Liver (tissue), 3 donors: ENCODE data around the gene CRISPLD2.

ENCODE experiments used
- ATF3 ChIP-seq: IDR thresholded peaks from 2 replicates; pipeline ENCODE4 v1.6.1; 2016; ENCODE audit warnings: antibody characterized with exemption
- CTCF ChIP-seq: fragments of 150-350 bp; IDR thresholded peaks from 2 replicates; pipeline ENCODE4 v1.5.1; 2017; ENCODE audit warnings: improper control_type of control experiment, low read depth, low read length; ENCODE audit not compliant: missing input control
- EGR1 ChIP-seq, 2 donors: IDR thresholded peaks; 2 replicates each; pipeline ENCODE4 v1.6.1; 2016 to 2018; ENCODE audit warnings: antibody characterized with exemption in 2 of 2, low read depth in 2 of 2
- FOXA1 ChIP-seq: IDR thresholded peaks from 2 replicates; pipeline ENCODE4 v1.6.1; 2016; ENCODE audit warnings: antibody characterized with exemption
- FOXA2 ChIP-seq: IDR thresholded peaks from 2 replicates; pipeline ENCODE4 v1.6.1; 2016; ENCODE audit warnings: antibody characterized with exemption
- JUND ChIP-seq, 2 donors: IDR thresholded peaks; 2 replicates each; pipeline ENCODE4 v1.6.1; 2016; ENCODE audit warnings: antibody characterized with exemption in 2 of 2
- NR2F2 ChIP-seq: IDR thresholded peaks from 2 replicates; pipeline ENCODE4 v1.6.1; 2016; ENCODE audit warnings: antibody characterized with exemption
- SP1 ChIP-seq: IDR thresholded peaks from 2 replicates; pipeline ENCODE4 v1.6.1; 2018; ENCODE audit warnings: antibody characterized with exemption, mild to moderate bottlenecking
- TAF1 ChIP-seq: conservative IDR thresholded peaks from 2 replicates; pipeline ENCODE4 v1.6.1; 2016; ENCODE audit warnings: antibody characterized with exemption, mild to moderate bottlenecking
- YY1 ChIP-seq: IDR thresholded peaks from 2 replicates; pipeline ENCODE4 v1.6.1; 2016; ENCODE audit warnings: antibody characterized with exemption, mild to moderate bottlenecking
- TF ChIP-seq, protein P1 (sequence below): IDR thresholded peaks from 2 replicates; pipeline ENCODE4 v1.6.1; 2016; ENCODE audit warnings: antibody characterized with exemption
- TF ChIP-seq, protein P2 (sequence below): IDR thresholded peaks from 2 replicates; pipeline ENCODE4 v1.6.1; 2016; ENCODE audit warnings: antibody characterized with exemption, mild to moderate bottlenecking
- donor health status: healthy.
- donor health status: healthy.

GRCh38 chr16:84863481-84863814 is 43.7 kb downstream of the CRISPLD2 start:
- TF ChIP-seq TAF1 (no peak), CTCF (no peak), FOXA2 (no peak), NR2F2 (no peak), YY1 (no peak), ATF3 (no peak), EGR1 (IDR thresholded peaks at IDR 0.05; ENCODE audit: low read depth in 2 of 2) (no peak), JUND (IDR thresholded peaks at IDR 0.05) (no peak), FOXA1 (no peak), SP1 (no peak)
- TF ChIP-seq, protein P1, sequence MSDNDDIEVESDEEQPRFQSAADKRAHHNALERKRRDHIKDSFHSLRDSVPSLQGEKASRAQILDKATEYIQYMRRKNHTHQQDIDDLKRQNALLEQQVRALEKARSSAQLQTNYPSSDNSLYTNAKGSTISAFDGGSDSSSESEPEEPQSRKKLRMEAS: no peak
- TF ChIP-seq, protein P2, sequence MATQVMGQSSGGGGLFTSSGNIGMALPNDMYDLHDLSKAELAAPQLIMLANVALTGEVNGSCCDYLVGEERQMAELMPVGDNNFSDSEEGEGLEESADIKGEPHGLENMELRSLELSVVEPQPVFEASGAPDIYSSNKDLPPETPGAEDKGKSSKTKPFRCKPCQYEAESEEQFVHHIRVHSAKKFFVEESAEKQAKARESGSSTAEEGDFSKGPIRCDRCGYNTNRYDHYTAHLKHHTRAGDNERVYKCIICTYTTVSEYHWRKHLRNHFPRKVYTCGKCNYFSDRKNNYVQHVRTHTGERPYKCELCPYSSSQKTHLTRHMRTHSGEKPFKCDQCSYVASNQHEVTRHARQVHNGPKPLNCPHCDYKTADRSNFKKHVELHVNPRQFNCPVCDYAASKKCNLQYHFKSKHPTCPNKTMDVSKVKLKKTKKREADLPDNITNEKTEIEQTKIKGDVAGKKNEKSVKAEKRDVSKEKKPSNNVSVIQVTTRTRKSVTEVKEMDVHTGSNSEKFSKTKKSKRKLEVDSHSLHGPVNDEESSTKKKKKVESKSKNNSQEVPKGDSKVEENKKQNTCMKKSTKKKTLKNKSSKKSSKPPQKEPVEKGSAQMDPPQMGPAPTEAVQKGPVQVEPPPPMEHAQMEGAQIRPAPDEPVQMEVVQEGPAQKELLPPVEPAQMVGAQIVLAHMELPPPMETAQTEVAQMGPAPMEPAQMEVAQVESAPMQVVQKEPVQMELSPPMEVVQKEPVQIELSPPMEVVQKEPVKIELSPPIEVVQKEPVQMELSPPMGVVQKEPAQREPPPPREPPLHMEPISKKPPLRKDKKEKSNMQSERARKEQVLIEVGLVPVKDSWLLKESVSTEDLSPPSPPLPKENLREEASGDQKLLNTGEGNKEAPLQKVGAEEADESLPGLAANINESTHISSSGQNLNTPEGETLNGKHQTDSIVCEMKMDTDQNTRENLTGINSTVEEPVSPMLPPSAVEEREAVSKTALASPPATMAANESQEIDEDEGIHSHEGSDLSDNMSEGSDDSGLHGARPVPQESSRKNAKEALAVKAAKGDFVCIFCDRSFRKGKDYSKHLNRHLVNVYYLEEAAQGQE: no peak
